Neuronal stem cell (in vitro differentiated cells): ENCODE results near the gene TSPAN7.

Source experiments
- DNase-seq: peaks from one replicate; pipeline ENCODE4 v3.0.0-alpha.2; 2013; ENCODE audit warnings: low spot score
- H2AFZ ChIP-seq: one replicate; pipeline ENCODE4 v1.6.1; 2013; ENCODE audit warnings: mild to moderate bottlenecking, low read length, inconsistent platforms
- H2AK5ac ChIP-seq: 2 replicates; pipeline ENCODE4 v1.6.1; 2013; ENCODE audit warnings: low read depth, mild to moderate bottlenecking, inconsistent platforms, low read length, moderate library complexity, mixed read lengths
- H2BK120ac ChIP-seq: 2 replicates; pipeline ENCODE4 v1.6.1; 2013; ENCODE audit warnings: low read depth, mild to moderate bottlenecking, inconsistent platforms, low read length, moderate library complexity, mixed read lengths
- H2BK12ac ChIP-seq: one replicate; pipeline ENCODE4 v1.6.1; 2013; ENCODE audit warnings: low read length, inconsistent platforms
- H2BK15ac ChIP-seq: 2 replicates; pipeline ENCODE4 v1.6.1; 2013; ENCODE audit warnings: mild to moderate bottlenecking, low read length, inconsistent platforms, mixed read lengths
- H2BK5ac ChIP-seq: one replicate; pipeline ENCODE4 v1.6.1; 2013; ENCODE audit warnings: inconsistent platforms, mild to moderate bottlenecking, low read length, moderate library complexity
- H3K14ac ChIP-seq: one replicate; pipeline ENCODE4 v1.6.1; 2013; ENCODE audit warnings: low read length, inconsistent platforms
- H3K18ac ChIP-seq: 2 replicates; pipeline ENCODE4 v1.6.1; 2013; ENCODE audit warnings: low read length, inconsistent platforms
- H3K23ac ChIP-seq: 2 replicates; pipeline ENCODE4 v1.6.1; 2013; ENCODE audit warnings: low read depth, mild to moderate bottlenecking, mixed read lengths, low read length, inconsistent platforms; ENCODE audit not compliant: poor library complexity
- H3K27ac ChIP-seq: replicated peaks from 3 replicates; pipeline ENCODE4 v1.5.1; 2013; ENCODE audit warnings: low read length, inconsistent platforms
- H3K27me3 ChIP-seq, 3 experiments: 2 replicates each; pipeline ENCODE4 v1.6.1; 2013; ENCODE audit warnings: low read length in 3 of 3, mild to moderate bottlenecking in 2 of 3, inconsistent platforms in 1 of 3, low read depth in 1 of 3, mixed read lengths in 1 of 3, moderate library complexity in 1 of 3; ENCODE audit not compliant: control insufficient read depth in 3 of 3, insufficient read depth in 3 of 3
- H3K36me3 ChIP-seq, 2 donors: replicated peaks in 1 of 2; 2 replicates each; pipeline ENCODE4 v1.6.1; 2013; ENCODE audit warnings: low read length in 2 of 2; ENCODE audit not compliant: control insufficient read depth in 2 of 2, insufficient read depth in 2 of 2
- H3K4ac ChIP-seq: 2 replicates; pipeline ENCODE4 v1.6.1; 2013; ENCODE audit warnings: inconsistent platforms, mild to moderate bottlenecking, low read length, moderate library complexity
- H3K4me1 ChIP-seq, 2 donors: 1 replicate in 1 of 2; 2 replicates in 1 of 2; pipeline ENCODE4 v1.6.1; 2013; ENCODE audit warnings: low read length in 2 of 2, low read depth in 1 of 2; ENCODE audit not compliant: control insufficient read depth in 2 of 2, insufficient read depth in 1 of 2
- H3K4me2 ChIP-seq: one replicate; pipeline ENCODE4 v1.6.1; 2013; ENCODE audit warnings: mild to moderate bottlenecking, low read length, inconsistent platforms; ENCODE audit not compliant: insufficient read depth, poor library complexity, severe bottlenecking
- H3K4me3 ChIP-seq, 2 donors: 2 replicates each; pipeline ENCODE4 v1.5.1; 2013; ENCODE audit warnings: low read length in 2 of 2, mild to moderate bottlenecking in 2 of 2, inconsistent platforms in 1 of 2, moderate library complexity in 1 of 2
- H3K79me1 ChIP-seq: one replicate; pipeline ENCODE4 v1.6.1; 2013; ENCODE audit warnings: low read depth, mild to moderate bottlenecking, inconsistent platforms, low read length, moderate library complexity
- H3K9ac ChIP-seq: one replicate; pipeline ENCODE4 v1.6.1; 2013; ENCODE audit warnings: mild to moderate bottlenecking, low read depth, low read length, inconsistent platforms; ENCODE audit not compliant: poor library complexity
- H3K9me3 ChIP-seq, 2 donors: replicated peaks in 1 of 2; 2 replicates each; pipeline versions ENCODE3 to v1.6.1; 2013; ENCODE audit warnings: low read length in 2 of 2, mild to moderate bottlenecking in 2 of 2, inconsistent platforms in 1 of 2, low read depth in 1 of 2, mixed read lengths in 1 of 2, moderate library complexity in 1 of 2; ENCODE audit not compliant: control insufficient read depth in 2 of 2, insufficient read depth in 1 of 2
- H4K8ac ChIP-seq: one replicate; pipeline ENCODE4 v1.6.1; 2013; ENCODE audit warnings: low read depth, mild to moderate bottlenecking, inconsistent platforms, low read length, moderate library complexity
- H4K91ac ChIP-seq: one replicate; pipeline ENCODE4 v1.6.1; 2013; ENCODE audit warnings: low read length, low read depth, mild to moderate bottlenecking, inconsistent platforms; ENCODE audit not compliant: poor library complexity
- WGBS, 2 donors: extraction: QIAGEN DNeasy Blood & Tissue Kit; methylation state at CpG; one replicate each; pipeline ENCODE4 v1.1.7; 2013; ENCODE audit warnings: missing lambda C conversion rate in 2 of 2, mixed read lengths in 1 of 2; ENCODE audit not compliant: insufficient read length in 2 of 2, insufficient replicate concordance in 1 of 2; ENCODE audit errors: extremely low coverage in 2 of 2; 5-methylcytosine and 5-hydroxymethylcytosine counted together

Gene TSPAN7

DNA sequence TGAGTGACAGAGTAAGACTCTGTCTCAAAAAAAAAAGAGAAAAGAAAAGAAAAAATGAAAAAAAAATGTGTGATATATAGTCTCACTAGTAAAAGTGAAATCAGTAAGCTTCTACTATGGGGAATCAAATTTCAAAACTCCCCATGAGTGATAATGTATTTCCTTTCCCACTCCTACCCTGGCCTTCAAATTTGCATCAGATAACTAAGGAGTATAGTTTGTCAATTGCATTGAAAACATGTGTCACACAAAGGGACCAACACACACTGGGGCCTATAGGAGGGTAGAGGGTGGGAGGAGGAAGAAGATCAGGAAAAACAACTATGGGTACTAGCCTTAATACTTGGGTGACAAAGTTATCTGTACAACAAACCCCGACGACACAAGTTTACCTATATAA lies 118.4 kb downstream of the TSPAN7 start:
- no peak overlapping the region for H2BK5ac ChIP-seq
- H3K36me3 ChIP-seq = no peaks in the 10 kb centered on the region
- H3K27me3 ChIP-seq = peaks cover 0 to 10% (median 0%) of the 10 kb centered on the region in 3 experiments
- H3K9me3 ChIP-seq = no peaks in the 10 kb centered on the region
- H2BK15ac ChIP-seq = no peak overlapping the region
- no peak overlapping the region for H3K9ac ChIP-seq
- H3K79me1 ChIP-seq = no peaks in the 10 kb centered on the region
- no peak overlapping the region for H3K27ac ChIP-seq
- H2BK120ac ChIP-seq = no peak overlapping the region
- H3K4me2 ChIP-seq = no peak overlapping the region
- H3K23ac ChIP-seq = no peak overlapping the region
- no peak for DNase-seq
- no peak overlapping the region for H4K91ac ChIP-seq
- no peak overlapping the region for H2AK5ac ChIP-seq
- no peak overlapping the region for H3K14ac ChIP-seq
- no CpG with 5 or more reads among the region's 2 CpGs for WGBS, 2 donors
- no peak overlapping the region for H3K4ac ChIP-seq
- H2BK12ac ChIP-seq = no peak overlapping the region
- no peaks in the 10 kb centered on the region for H3K4me1 ChIP-seq
- no peak overlapping the region for H4K8ac ChIP-seq
- no peak overlapping the region for H3K4me3 ChIP-seq
- no peak overlapping the region for H3K18ac ChIP-seq
- no peak overlapping the region for H2AFZ ChIP-seq

- no peak overlapping the region for H3K9ac ChIP-seq
- H4K91ac ChIP-seq = no peak overlapping the region
- peaks cover 0 to 10% (median 0%) of the 10 kb centered on the region in 3 experiments for H3K27me3 ChIP-seq
- no peak overlapping the region for H3K23ac ChIP-seq
- no peak overlapping the region for H2BK12ac ChIP-seq
- no peak overlapping the region for H3K4ac ChIP-seq
- H2BK15ac ChIP-seq = no peak overlapping the region
- H2BK120ac ChIP-seq = no peak overlapping the region
- no peak overlapping the region for H3K18ac ChIP-seq
- H3K27ac ChIP-seq = no peak overlapping the region
- H2AFZ ChIP-seq = no peak overlapping the region
- no peaks in the 10 kb centered on the region for H3K9me3 ChIP-seq
- H4K8ac ChIP-seq = no peak overlapping the region
- H3K14ac ChIP-seq = no peak overlapping the region
- H3K4me2 ChIP-seq = no peak overlapping the region
- H3K36me3 ChIP-seq = no peaks in the 10 kb centered on the region
- no peak overlapping the region for H2AK5ac ChIP-seq
- no peak overlapping the region for H3K4me3 ChIP-seq
- no peak overlapping the region for H2BK5ac ChIP-seq
- H3K4me1 ChIP-seq = no peaks in the 10 kb centered on the region
- no peaks in the 10 kb centered on the region for H3K79me1 ChIP-seq
- DNase-seq = no peak
- WGBS, 2 donors = no CpG with 5 or more reads among the region's 2 CpGs
Measured at GRCh38 chrX:38682095-38682494, 120.8 kb downstream of the TSPAN7 start.

DNA sequence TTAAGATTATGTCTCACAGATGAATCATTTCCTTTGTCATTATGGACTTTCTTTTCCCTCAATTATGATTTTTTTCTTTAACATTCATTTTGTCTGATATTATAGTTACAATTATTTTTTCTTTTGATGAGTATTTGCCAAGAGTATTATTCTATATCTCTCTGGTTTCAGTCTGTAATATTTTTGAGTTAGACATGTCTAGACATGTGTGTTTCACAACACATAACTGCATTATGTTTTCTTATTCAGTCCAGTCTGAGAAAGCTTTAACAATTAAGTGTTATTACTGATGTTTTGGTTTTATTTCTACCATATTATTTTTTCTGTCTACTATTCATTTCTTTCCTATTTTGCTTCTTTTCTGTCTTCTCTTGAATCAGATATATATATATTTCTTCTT lies 131.6 kb downstream of the TSPAN7 start:
- no peak overlapping the region for H3K27ac ChIP-seq
- no peak overlapping the region for H3K4me3 ChIP-seq
- H2BK12ac ChIP-seq = no peak overlapping the region
- DNase-seq = no peak
- no peak overlapping the region for H3K4ac ChIP-seq
- H3K36me3 ChIP-seq = peaks cover 0 to 2% of the 10 kb centered on the region in 2 donors
- no peak overlapping the region for H2BK5ac ChIP-seq
- H3K23ac ChIP-seq = no peak overlapping the region
- no peak overlapping the region for H4K91ac ChIP-seq
- H2BK120ac ChIP-seq = no peak overlapping the region
- peaks cover 0 to 2% (median 0%) of the 10 kb centered on the region in 3 experiments for H3K27me3 ChIP-seq
- H2AK5ac ChIP-seq = no peak overlapping the region
- H3K4me2 ChIP-seq = no peak overlapping the region
- no peak overlapping the region for H2BK15ac ChIP-seq
- H4K8ac ChIP-seq = no peak overlapping the region
- H3K9me3 ChIP-seq = no peaks in the 10 kb centered on the region
- H3K18ac ChIP-seq = no peak overlapping the region
- H3K4me1 ChIP-seq = no peaks in the 10 kb centered on the region
- H3K9ac ChIP-seq = no peak overlapping the region
- H3K79me1 ChIP-seq = no peaks in the 10 kb centered on the region
- no peak overlapping the region for H3K14ac ChIP-seq
- H2AFZ ChIP-seq = no peak overlapping the region

DNA sequence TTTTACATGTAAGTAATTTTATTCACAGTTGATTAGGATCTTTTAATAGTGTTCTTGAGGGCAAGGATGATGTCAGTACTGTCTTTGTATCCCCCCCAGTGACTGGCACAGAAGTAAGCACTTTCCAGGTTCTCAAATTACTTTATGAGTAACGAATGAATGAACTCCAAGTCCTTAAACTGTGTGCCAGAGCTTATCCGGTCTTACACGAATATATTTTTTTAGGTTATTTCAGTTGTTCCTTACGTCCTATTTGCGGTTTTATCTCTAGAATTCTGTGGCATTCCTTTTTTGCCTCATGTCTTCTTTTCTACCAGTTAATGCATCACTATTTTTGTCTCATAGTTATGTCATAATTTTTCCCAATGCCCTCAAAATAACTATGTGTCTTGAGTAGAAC lies 133.1 kb downstream of the TSPAN7 start:
- Histone ChIP-seq H3K79me1 (no peaks in the 10 kb centered on the region), H2BK120ac (no peak overlapping the region), H4K8ac (no peak overlapping the region), H3K36me3 (no peaks in the 10 kb centered on the region), H2BK15ac (no peak overlapping the region), H3K9ac (no peak overlapping the region), H3K9me3 (no peaks in the 10 kb centered on the region), H3K4me2 (no peak overlapping the region), H2BK5ac (no peak overlapping the region), H2BK12ac (no peak overlapping the region), H3K4me1 (no peaks in the 10 kb centered on the region), H3K14ac (no peak overlapping the region), H3K18ac (no peak overlapping the region), H3K4me3 (no peak overlapping the region), H3K23ac (no peak overlapping the region), H4K91ac (no peak overlapping the region), H2AK5ac (no peak overlapping the region), H3K4ac (no peak overlapping the region), H3K27me3 (peaks cover 0 to 2% (median 0%) of the 10 kb centered on the region in 3 experiments), H3K27ac (no peak overlapping the region), H2AFZ (no peak overlapping the region)
- WGBS, 2 donors = no CpG with 5 or more reads among the region's 5 CpGs
- DNase-seq = no peak
